A204.1 (cell line): ENCODE results near the gene LIX1L.

Source experiments
- FAIRE-seq: peaks from 2 replicates; lab custom pipeline; 2012; peaks lifted over from hg19 to GRCh38; lab: Jason Lieb, UNC

LIX1L gene

GRCh38 chr1:145892486-145893087, 65.2 kb downstream of the LIX1L start:
- peak; percentile 14 for FAIRE-seq

- FAIRE-seq = peak; percentile 99
Observed at GRCh38 chr1:145891587-145892485, 66.0 kb downstream of the LIX1L start.

- FAIRE-seq = no peak
Observed at GRCh38 chr1:145891143-145891542, 66.7 kb downstream of the LIX1L start.

- FAIRE-seq = no peak
Observed at GRCh38 chr1:145889722-145890121, 68.1 kb downstream of the LIX1L start.

- FAIRE-seq = no peak
Observed at GRCh38 chr1:145887631-145888030, 70.2 kb downstream of the LIX1L start.

GRCh38 chr1:145886816-145887215, 71.0 kb downstream of the LIX1L start:
- no peak for FAIRE-seq

- FAIRE-seq = no peak
Observed at GRCh38 chr1:145886390-145886789, 71.4 kb downstream of the LIX1L start.

- FAIRE-seq = no peak
Observed at GRCh38 chr1:145885738-145886287, 72.0 kb downstream of the LIX1L start, which contains the start of gene ANKRD35. Gene ANKRD35 (minus strand): TSS chr1:145885866. CDS start chr1:145885758, 108 bp downstream.

- no peak for FAIRE-seq
Observed at GRCh38 chr1:145884675-145885074, 73.1 kb downstream of the LIX1L start.
